ENCODE data around the gene RNF26. TPM values are rescaled to one million over a fixed set of nuclear protein-coding genes. Genes with fewer than 3 reads are reported as not detected.
A peak's percentile ranks its signal among the peaks of the same experiment; 100 is the strongest.

The RNF26 gene
- total and polyA plus RNA-seq, 9 donors, result 7.0 to 25.8 (median 19.7) TPM

DNA sequence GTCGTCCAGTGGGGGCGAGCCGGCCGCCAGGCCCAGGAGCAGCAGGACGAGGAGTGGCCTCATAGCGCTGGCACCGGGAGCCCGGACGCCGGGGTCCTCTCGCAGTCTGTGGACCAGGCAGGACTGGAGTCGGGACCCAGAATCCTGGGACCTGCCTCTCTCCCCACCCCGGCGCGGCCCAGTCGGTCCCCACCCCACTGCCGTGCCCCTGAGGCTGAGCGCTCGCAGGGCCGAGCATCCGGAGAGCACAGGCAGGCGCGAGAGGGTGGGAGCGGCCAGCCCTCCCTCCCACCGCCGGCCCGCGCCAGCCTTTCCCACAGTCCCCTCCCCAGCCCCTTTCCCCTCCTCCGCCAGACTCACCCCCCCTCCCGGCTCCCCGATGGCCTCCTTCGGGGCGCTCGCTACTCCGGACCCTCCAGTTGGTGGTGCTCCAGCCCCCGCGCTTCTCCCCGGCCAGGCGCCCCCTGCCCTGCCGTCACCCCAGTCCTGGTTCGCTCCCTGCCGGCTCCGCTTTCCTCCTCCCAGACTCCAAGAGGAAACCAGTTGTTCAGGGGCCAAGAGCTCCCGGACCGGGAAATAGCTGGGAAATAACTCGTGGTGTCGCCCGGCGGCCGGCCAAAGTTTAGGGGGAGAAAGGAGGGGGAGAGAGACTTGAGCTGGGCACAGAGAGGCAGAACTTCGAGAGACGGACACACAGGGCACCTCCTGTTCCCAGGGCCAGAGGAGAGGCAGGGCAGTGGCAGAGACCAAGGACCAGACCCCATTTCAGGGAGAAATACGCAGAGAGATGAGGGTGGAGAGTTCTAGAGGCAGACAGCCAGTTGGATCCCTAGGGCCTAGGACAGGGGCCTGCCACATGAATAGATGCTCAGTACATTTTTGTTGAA is 6.3 kb downstream of the RNF26 start, which contains the start of gene C1QTNF5:
Gene C1QTNF5 (minus strand): TSS at position 549 of the 887 bp plus-strand sequence. CDS start 486 bp downstream, at position 63.
- TF ChIP-seq EP300 (IDR thresholded peaks at IDR 0.05) (no peak), POLR2A (IDR thresholded peaks at IDR 0.05) (peak; percentile 12)
- TF ChIP-seq, protein P1, sequence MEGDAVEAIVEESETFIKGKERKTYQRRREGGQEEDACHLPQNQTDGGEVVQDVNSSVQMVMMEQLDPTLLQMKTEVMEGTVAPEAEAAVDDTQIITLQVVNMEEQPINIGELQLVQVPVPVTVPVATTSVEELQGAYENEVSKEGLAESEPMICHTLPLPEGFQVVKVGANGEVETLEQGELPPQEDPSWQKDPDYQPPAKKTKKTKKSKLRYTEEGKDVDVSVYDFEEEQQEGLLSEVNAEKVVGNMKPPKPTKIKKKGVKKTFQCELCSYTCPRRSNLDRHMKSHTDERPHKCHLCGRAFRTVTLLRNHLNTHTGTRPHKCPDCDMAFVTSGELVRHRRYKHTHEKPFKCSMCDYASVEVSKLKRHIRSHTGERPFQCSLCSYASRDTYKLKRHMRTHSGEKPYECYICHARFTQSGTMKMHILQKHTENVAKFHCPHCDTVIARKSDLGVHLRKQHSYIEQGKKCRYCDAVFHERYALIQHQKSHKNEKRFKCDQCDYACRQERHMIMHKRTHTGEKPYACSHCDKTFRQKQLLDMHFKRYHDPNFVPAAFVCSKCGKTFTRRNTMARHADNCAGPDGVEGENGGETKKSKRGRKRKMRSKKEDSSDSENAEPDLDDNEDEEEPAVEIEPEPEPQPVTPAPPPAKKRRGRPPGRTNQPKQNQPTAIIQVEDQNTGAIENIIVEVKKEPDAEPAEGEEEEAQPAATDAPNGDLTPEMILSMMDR (IDR thresholded peaks at IDR 0.05), result no peak
- peak within 1 kb of the TSS; percentile 20 to 60 for H3K27ac ChIP-seq
- peak within 1 kb of the TSS; percentile 53 for H3K4me3 ChIP-seq
- DNase-seq, result peak; percentile 70 to 88 (median 82)
- no peaks in the 10 kb centered on the region for H3K9me3 ChIP-seq
- intact Hi-C loops (cut with DNase I), result no loop called here
- H3K36me3 ChIP-seq, result no peaks in the 10 kb centered on the region
- no peaks in the 10 kb centered on the region for H3K27me3 ChIP-seq
- peaks cover 3% of the 10 kb centered on the region for H3K4me1 ChIP-seq (ENCODE audit: insufficient read depth)
- 1 to 4% (median 2%) methylated on average over 31 to 53 of the region's 53 CpGs for WGBS, 3 donors

DNA sequence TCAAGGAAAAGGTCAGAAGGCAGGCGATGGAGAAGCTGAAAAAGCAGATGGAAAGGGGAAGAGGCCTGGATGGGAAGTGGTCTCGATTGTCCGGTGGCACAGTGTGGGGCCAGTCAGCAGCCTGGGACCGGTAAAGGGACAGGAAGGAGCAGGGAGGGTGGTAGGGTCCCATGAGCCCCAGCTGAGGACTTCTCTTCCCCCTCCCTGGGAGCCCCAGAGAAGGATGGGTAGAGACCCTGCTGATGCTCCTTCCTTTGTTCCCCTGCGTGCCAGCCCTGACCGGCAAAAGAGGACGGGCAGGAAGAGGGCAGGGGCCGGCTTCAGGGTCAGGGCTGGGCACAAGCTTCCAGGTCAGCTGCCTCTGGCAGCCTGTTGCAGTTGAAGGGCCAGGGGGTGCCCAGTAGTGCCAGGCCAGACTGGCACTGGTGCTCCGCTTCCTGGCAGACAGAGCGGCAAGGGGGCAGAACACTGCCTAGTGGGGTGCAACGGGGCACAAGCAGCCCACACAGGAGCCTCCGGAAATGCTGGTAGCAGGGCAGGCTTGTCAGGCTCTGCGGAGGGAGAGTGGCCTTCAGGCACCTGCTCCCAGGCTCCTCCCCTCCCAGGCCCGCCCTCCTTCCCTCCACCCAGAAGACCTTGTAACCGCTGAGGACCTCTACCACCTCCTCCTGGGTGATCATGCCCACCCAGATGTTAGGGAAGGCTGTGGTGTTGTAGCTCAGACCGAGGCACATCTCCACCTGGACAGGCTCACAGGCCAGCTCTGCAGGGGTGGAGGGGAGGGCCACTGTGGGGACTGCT is 7.1 kb downstream of the RNF26 start:
- Histone ChIP-seq H3K27ac (peak overlapping the region in 1 of 2 donors; percentile 60), H3K36me3 (no peaks in the 10 kb centered on the region), H3K27me3 (no peaks in the 10 kb centered on the region), H3K4me1 (ENCODE audit: insufficient read depth) (peaks cover 3% of the 10 kb centered on the region), H3K9me3 (no peaks in the 10 kb centered on the region), H3K4me3 (no peak overlapping the region)
- intact Hi-C loops (cut with DNase I), result no loop called here
- 58 to 61% (median 59%) methylated on average over 14 to 16 of the region's 16 CpGs for WGBS, 3 donors
- TF ChIP-seq EP300 (IDR thresholded peaks at IDR 0.05) (no peak), POLR2A (IDR thresholded peaks at IDR 0.05) (no peak)
- TF ChIP-seq, protein P1 (IDR thresholded peaks at IDR 0.05), result no peak
- DNase-seq, result no peak

DNA sequence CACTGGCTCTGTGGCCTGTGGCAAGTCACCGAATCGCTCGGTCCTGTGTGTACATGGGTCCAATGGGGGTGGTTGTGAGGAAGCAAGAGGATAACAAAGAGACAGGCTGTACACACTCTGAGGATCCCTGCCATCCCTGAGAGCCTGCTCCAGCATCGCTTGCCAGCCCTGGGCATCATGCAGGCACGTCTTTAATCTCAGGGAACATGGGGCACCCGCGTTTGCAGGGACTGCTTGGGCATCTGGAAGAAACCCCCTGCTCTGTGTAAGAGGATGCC is 7.6 kb downstream of the RNF26 start:
- Histone ChIP-seq H3K4me3 (no peak overlapping the region), H3K4me1 (ENCODE audit: insufficient read depth) (peaks cover 3% of the 10 kb centered on the region), H3K27me3 (no peaks in the 10 kb centered on the region), H3K9me3 (no peaks in the 10 kb centered on the region), H3K27ac (no peak overlapping the region), H3K36me3 (no peaks in the 10 kb centered on the region)
- DNase-seq, result no peak
- intact Hi-C loops (cut with DNase I), result no loop called here
- 61 to 74% (median 72%) methylated on average over 7 of the region's 7 CpGs for WGBS, 3 donors
- no peak for TF ChIP-seq EP300 (IDR thresholded peaks at IDR 0.05)
- no peak for TF ChIP-seq POLR2A (IDR thresholded peaks at IDR 0.05)
- TF ChIP-seq, protein P1 (IDR thresholded peaks at IDR 0.05), result no peak

DNA sequence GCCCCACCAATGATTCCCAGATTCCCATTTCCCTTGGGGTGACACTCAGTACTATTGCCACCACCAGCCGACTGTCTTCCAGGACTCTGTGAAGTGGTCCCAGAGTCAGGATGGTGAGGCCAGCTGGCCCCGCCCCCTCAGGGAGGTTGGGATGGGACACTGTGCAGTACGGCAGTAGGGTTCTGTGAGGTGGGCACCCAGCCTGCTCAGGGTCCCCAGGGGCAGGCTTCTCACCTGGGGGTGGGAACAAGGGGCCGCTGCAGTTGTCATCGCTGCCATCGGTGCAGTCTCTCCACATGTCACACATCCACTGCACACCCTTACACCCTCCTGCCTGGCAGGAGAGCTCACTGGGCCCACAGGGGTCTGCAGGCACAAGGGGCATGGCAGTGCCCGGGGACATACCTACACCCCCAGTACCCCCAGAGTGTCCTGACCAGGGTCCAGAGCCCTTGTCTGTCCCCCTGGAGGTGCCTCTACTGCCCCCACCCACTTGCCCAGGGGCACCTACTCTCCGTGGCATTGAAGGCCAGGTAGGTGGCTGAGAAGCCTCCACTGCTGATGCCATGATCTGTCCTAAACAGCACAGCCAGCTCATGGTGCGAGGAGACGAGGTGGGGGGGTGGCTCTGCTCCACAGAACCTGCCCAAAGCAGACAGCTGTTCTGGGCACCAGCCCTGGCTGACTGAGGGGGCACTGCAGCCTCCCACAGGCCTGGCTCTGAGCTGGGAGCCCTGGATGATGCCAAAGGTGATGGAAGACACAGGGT is 8.2 kb downstream of the RNF26 start:
- H3K4me3 ChIP-seq, result no peak overlapping the region
- peaks cover 3% of the 10 kb centered on the region for H3K4me1 ChIP-seq (ENCODE audit: insufficient read depth)
- H3K27ac ChIP-seq, result no peak overlapping the region
- intact Hi-C loops (cut with DNase I), result no loop called here
- DNase-seq, result no peak
- 76 to 84% (median 80%) methylated on average over 8 to 10 of the region's 10 CpGs for WGBS, 3 donors
- TF ChIP-seq EP300 (IDR thresholded peaks at IDR 0.05) (no peak), POLR2A (IDR thresholded peaks at IDR 0.05) (no peak)
- TF ChIP-seq, protein P1 (IDR thresholded peaks at IDR 0.05), result no peak
- H3K9me3 ChIP-seq, result no peaks in the 10 kb centered on the region
- no peaks in the 10 kb centered on the region for H3K36me3 ChIP-seq
- no peaks in the 10 kb centered on the region for H3K27me3 ChIP-seq
